ENCODE results near the gene ZSCAN2.
A peak's percentile ranks its signal among the peaks of the same experiment; 100 is the strongest.

Gene ZSCAN2

DNA sequence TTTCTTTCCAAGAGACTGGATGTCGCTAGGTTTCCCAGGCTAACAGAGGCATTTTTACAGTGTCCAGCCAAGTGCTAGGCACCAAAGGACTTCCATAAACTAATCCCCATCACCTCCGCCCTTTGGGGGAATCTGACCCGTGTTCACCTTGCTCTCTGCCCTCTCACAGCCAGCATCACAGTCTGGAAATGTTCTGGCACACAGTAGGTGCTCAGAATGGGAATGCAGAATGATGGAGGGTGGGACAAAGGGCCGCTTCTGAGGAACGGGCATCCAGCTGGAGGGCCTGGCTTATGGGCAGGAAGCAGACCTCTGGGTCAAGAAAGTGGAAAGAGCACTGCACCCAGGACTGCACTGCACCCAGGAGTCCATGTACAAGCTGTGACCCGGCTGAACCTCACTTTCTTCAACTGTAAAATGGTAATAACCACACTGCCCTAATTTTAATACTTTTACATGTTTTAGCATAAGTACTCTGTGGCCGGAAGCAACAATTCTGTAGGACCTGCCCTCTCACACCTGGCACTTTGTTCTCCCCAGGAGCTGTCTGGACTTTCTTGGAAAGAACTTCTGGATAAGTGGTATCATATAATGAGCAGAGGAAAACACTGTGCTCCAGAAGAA lies 58.1 kb downstream of the ZSCAN2 start:
- Histone ChIP-seq H3K4me2 (ENCODE audit: low read depth, low read length) (peak overlapping the region; percentile 84), H3K9me2 (replicated peaks; ENCODE audit: insufficient read depth, low read length) (no peaks in the 10 kb centered on the region), H3K4me3 (ENCODE audit: low read length) (peak overlapping the region; percentile 61), H4K20me1 (ENCODE audit: insufficient read depth, low read length) (no peaks in the 10 kb centered on the region), H3K4me1 (ENCODE audit: low read length) (peaks cover 33% of the 10 kb centered on the region), H3K9ac (ENCODE audit: low read length) (peak overlapping the region; percentile 77; the same call in 1 of the 2 replicates), H3K27me3 (replicated peaks; ENCODE audit: insufficient read depth, low read length) (no peaks in the 10 kb centered on the region), H3K36me3 (replicated peaks; ENCODE audit: insufficient read depth, low read length) (no peaks in the 10 kb centered on the region), H3K27ac (ENCODE audit: low read length) (peak overlapping the region; percentile 81; the same call in 1 of the 2 replicates), H3K9me3 (replicated peaks; ENCODE audit: insufficient read depth, low read length) (no peaks in the 10 kb centered on the region), H3K79me2 (ENCODE audit: low read length) (peaks cover 2% of the 10 kb centered on the region), H3F3A (ENCODE audit: insufficient read depth, low read length) (peaks cover 45% of the 10 kb centered on the region), H2AFZ (ENCODE audit: low read length) (peak overlapping the region; percentile 54)
- TF ChIP-seq EZH2phosphoT487 (IDR thresholded peaks at IDR 0.05; ENCODE audit: low read length) (no peak), CTCF (IDR thresholded peaks at IDR 0.05; ENCODE audit: low read length) (no peak), EZH2 (optimal IDR thresholded peaks at IDR 0.05; ENCODE audit: low read depth, low read length) (no peak)
- no peak for DNase-seq

DNA sequence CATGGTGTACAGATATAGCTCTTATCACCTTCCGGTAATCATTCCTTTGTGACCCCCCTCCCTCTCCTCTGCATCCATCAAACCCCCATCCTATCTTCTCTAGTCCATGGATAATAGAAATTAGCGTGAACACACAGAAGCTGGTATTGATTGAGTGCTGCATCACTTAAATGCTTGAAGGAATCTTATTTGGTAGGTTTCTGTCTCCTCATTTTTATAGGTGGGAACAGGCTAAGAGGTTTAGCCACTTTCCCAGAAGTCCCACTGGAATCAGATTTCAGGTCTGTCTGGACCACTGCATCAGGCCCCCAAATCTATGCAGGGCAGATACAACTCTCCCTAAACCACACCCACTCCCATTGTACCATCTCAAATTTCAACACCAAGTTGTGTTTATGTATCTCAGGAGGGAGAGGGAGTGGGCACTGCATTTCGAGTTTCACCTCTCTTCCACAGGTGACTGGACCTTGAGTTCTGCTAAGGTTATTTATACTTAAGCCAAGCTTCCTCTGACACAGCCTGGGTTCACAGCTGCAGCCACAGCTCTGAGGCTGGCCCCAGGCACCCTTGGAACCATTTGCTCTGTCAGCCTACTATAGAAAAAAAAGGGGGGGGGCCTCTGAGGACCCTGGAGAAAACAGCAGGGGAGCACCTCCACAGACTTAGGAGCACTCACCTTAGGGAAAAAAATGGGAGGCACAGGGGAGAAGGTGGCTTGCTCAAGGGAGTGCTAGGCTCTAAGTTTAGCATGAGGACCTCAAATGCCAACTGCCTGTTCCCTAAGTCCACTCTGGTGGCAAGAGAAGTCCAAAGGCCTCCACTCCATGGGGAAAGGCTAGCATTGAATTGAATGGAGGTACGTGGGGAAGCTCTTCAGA lies 59.3 kb downstream of the ZSCAN2 start:
- H2AFZ ChIP-seq (ENCODE audit: low read length): no peak overlapping the region
- TF ChIP-seq CTCF (IDR thresholded peaks at IDR 0.05; ENCODE audit: low read length) (no peak), EZH2 (optimal IDR thresholded peaks at IDR 0.05; ENCODE audit: low read depth, low read length) (no peak), EZH2phosphoT487 (IDR thresholded peaks at IDR 0.05; ENCODE audit: low read length) (no peak)
- no peaks in the 10 kb centered on the region for H3K27me3 ChIP-seq (replicated peaks; ENCODE audit: insufficient read depth, low read length)
- no peaks in the 10 kb centered on the region for H3K36me3 ChIP-seq (replicated peaks; ENCODE audit: insufficient read depth, low read length)
- H3F3A ChIP-seq (ENCODE audit: insufficient read depth, low read length): peaks cover 35% of the 10 kb centered on the region
- no peaks in the 10 kb centered on the region for H4K20me1 ChIP-seq (ENCODE audit: insufficient read depth, low read length)
- H3K79me2 ChIP-seq (ENCODE audit: low read length): no peaks in the 10 kb centered on the region
- DNase-seq: peak; percentile 73
- no peaks in the 10 kb centered on the region for H3K9me2 ChIP-seq (replicated peaks; ENCODE audit: insufficient read depth, low read length)
- peak overlapping the region; percentile 36 for H3K4me2 ChIP-seq (ENCODE audit: low read depth, low read length)
- peaks cover 29% of the 10 kb centered on the region for H3K4me1 ChIP-seq (ENCODE audit: low read length)
- H3K27ac ChIP-seq (ENCODE audit: low read length): peak overlapping the region; percentile 81
- H3K9me3 ChIP-seq (replicated peaks; ENCODE audit: insufficient read depth, low read length): no peaks in the 10 kb centered on the region
- H3K4me3 ChIP-seq (ENCODE audit: low read length): no peak overlapping the region
- peak overlapping the region; percentile 17 for H3K9ac ChIP-seq (ENCODE audit: low read length)

DNA sequence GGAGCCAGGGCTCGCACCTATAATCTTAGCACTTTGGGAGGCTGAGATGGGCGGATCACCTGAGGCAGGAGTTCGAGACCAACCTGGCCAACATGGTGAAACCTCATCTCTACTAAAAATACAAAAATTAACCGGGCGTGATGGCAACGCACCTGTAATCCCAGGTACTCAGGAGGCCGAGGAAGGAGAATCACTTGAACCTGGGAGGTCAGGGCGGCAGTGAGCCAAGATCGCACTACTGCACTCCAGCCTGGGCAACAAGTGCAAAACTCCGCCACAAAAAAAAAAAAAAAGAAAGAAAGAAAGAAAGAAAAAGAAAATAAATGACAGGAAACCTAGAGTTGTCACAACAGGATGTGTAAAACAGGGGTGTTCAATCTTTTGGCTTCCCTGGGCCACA lies 60.2 kb downstream of the ZSCAN2 start:
- no peaks in the 10 kb centered on the region for H3K27me3 ChIP-seq (replicated peaks; ENCODE audit: insufficient read depth, low read length)
- peak overlapping the region; percentile 81; the same call in 1 of the 2 replicates for H3K27ac ChIP-seq (ENCODE audit: low read length)
- peak overlapping the region; percentile 36; the same call in 1 of the 2 replicates for H3K4me2 ChIP-seq (ENCODE audit: low read depth, low read length)
- TF ChIP-seq CTCF (IDR thresholded peaks at IDR 0.05; ENCODE audit: low read length) (no peak), EZH2 (optimal IDR thresholded peaks at IDR 0.05; ENCODE audit: low read depth, low read length) (no peak), EZH2phosphoT487 (IDR thresholded peaks at IDR 0.05; ENCODE audit: low read length) (no peak)
- no peak overlapping the region for H2AFZ ChIP-seq (ENCODE audit: low read length)
- no peak for DNase-seq
- H3K9me2 ChIP-seq (replicated peaks; ENCODE audit: insufficient read depth, low read length): no peaks in the 10 kb centered on the region
- H4K20me1 ChIP-seq (ENCODE audit: insufficient read depth, low read length): no peaks in the 10 kb centered on the region
- H3F3A ChIP-seq (ENCODE audit: insufficient read depth, low read length): peaks cover 33% of the 10 kb centered on the region
- H3K36me3 ChIP-seq (replicated peaks; ENCODE audit: insufficient read depth, low read length): no peaks in the 10 kb centered on the region
- H3K9ac ChIP-seq (ENCODE audit: low read length): 0 out of 2 replicates have a peak overlapping the region, but pooled peaks have one; percentile 17
- no peaks in the 10 kb centered on the region for H3K9me3 ChIP-seq (replicated peaks; ENCODE audit: insufficient read depth, low read length)
- no peaks in the 10 kb centered on the region for H3K79me2 ChIP-seq (ENCODE audit: low read length)
- no peak overlapping the region for H3K4me3 ChIP-seq (ENCODE audit: low read length)
- H3K4me1 ChIP-seq (ENCODE audit: low read length): peaks cover 27% of the 10 kb centered on the region

All from MM.1S (cell line).